SIG-M5 (cell line): ENCODE measurements around the gene RTN4RL1.

ENCODE experiments used
- DNase-seq: peaks from one replicate; lab custom pipeline; 2025; lab: John Stamatoyannopoulos, UW

The RTN4RL1 gene

GRCh38 chr17:2047590-2047989, 22.5 kb upstream of the RTN4RL1 start:
- no peak for DNase-seq

- no peak for DNase-seq
Measured at GRCh38 chr17:2044263-2044894, 19.2 kb upstream of the RTN4RL1 start.

- no peak for DNase-seq
Measured at GRCh38 chr17:2043785-2044184, 18.7 kb upstream of the RTN4RL1 start.

GRCh38 chr17:2042933-2043332, 17.8 kb upstream of the RTN4RL1 start:
- DNase-seq = no peak

- DNase-seq = no peak
Measured at GRCh38 chr17:2042390-2042847, 17.3 kb upstream of the RTN4RL1 start.

GRCh38 chr17:2041561-2042389, 16.6 kb upstream of the RTN4RL1 start, which contains the start of gene OVCA2:
OVCA2 (plus strand) TSS chr17:2042022; CDS start chr17:2042048, 26 bp downstream.
- peak; percentile 43 for DNase-seq

GRCh38 chr17:2040942-2041560, 15.9 kb upstream of the RTN4RL1 start:
- DNase-seq = no peak

- DNase-seq = no peak
Measured at GRCh38 chr17:2040219-2040827, 15.2 kb upstream of the RTN4RL1 start.

- DNase-seq = no peak
Measured at GRCh38 chr17:2037155-2037554, 12.0 kb upstream of the RTN4RL1 start.

- DNase-seq = no peak
Measured at GRCh38 chr17:2035541-2036488, 10.7 kb upstream of the RTN4RL1 start.

- no peak for DNase-seq
Measured at GRCh38 chr17:2034806-2035540, 9.8 kb upstream of the RTN4RL1 start.

- no peak for DNase-seq
Measured at GRCh38 chr17:2034157-2034556, 9.0 kb upstream of the RTN4RL1 start.

- no peak for DNase-seq
Measured at GRCh38 chr17:2033153-2033552, 8.0 kb upstream of the RTN4RL1 start.

GRCh38 chr17:2030779-2031163, 5.6 kb upstream of the RTN4RL1 start:
- no peak for DNase-seq

- no peak for DNase-seq
Measured at GRCh38 chr17:2029911-2030778, 5.0 kb upstream of the RTN4RL1 start, which contains the start of gene DPH1. DPH1 (plus strand) TSS chr17:2030153; CDS start chr17:2030170, 17 bp downstream.

- no peak for DNase-seq
Measured at GRCh38 chr17:2028737-2029136, 3.6 kb upstream of the RTN4RL1 start.

- DNase-seq = no peak
Measured at GRCh38 chr17:2028234-2028614, 3.1 kb upstream of the RTN4RL1 start.

- no peak for DNase-seq
Measured at GRCh38 chr17:2027528-2028233, 2.5 kb upstream of the RTN4RL1 start.
